ENCODE results near the gene CDON. TPM values are rescaled to one million over a fixed set of nuclear protein-coding genes. Genes with fewer than 3 reads are reported as not detected.

The CDON gene
- total RNA-seq, 3 donors from 2014 or later (not counting 1 experiment from before 2014, with no cell fraction given) = 0.25 to 0.38 TPM; not detected in 1

- ATAC-seq (no peak), DNase-seq (no peak)
- Mint-ChIP-seq H3K27me3 (ENCODE audit: low read depth in 2 of 2) (peaks cover 13 to 27% of the 10 kb centered on the region in 2 donors), H3K36me3 (no peaks in the 10 kb centered on the region), H3K4me3 (no peak overlapping the region), H3K27ac (no peak overlapping the region), H3K9me3 (no peaks in the 10 kb centered on the region), H3K4me1 (no peaks in the 10 kb centered on the region)
- H3K4me1 ChIP-seq (ENCODE audit: control insufficient read depth, insufficient read depth, low read length) = no peaks in the 10 kb centered on the region
- H3K4me3 ChIP-seq (ENCODE audit: low read length) = no peak overlapping the region
- no peaks in the 10 kb centered on the region for H3K36me3 ChIP-seq (ENCODE audit: control insufficient read depth, insufficient read depth, low read length)
- no peak for TF ChIP-seq CTCF (IDR thresholded peaks at IDR 0.05)
- no peaks in the 10 kb centered on the region for H3K27me3 ChIP-seq (ENCODE audit: control insufficient read depth, insufficient read depth, low read length)
- no peak overlapping the region for H3K27ac ChIP-seq (ENCODE audit: low read length)
- intact Hi-C loops (cut with micrococcal nuclease) = no loop called here
- WGBS (ENCODE audit: insufficient coverage) = 48% methylated on average over 2 of the region's 5 CpGs
- H3K9me3 ChIP-seq (ENCODE audit: control insufficient read depth, insufficient read depth, low read length) = no peaks in the 10 kb centered on the region
These were observed 9.6 kb upstream of the CDON start for GRCh38 chr11:126072141-126072741.

GRCh38 chr11:126063507-126063852 is 814 bp upstream of the CDON start:
- ATAC-seq (no peak), DNase-seq (no peak)
- H3K4me3 ChIP-seq (ENCODE audit: low read length) = peak overlapping the region; percentile 57
- H3K4me1 Mint-ChIP-seq = peaks cover 7% of the 10 kb centered on the region in 2 donors
- peaks cover 23 to 26% of the 10 kb centered on the region in 2 donors for H3K27me3 Mint-ChIP-seq (ENCODE audit: low read depth in 2 of 2)
- H3K36me3 ChIP-seq (ENCODE audit: control insufficient read depth, insufficient read depth, low read length) = no peaks in the 10 kb centered on the region
- H3K27ac Mint-ChIP-seq = peak overlapping the region in 1 of 2 donors; percentile 63
- H3K36me3 Mint-ChIP-seq = no peaks in the 10 kb centered on the region
- intact Hi-C loops (cut with micrococcal nuclease) = no loop called here
- no peaks in the 10 kb centered on the region for H3K9me3 ChIP-seq (ENCODE audit: control insufficient read depth, insufficient read depth, low read length)
- H3K9me3 Mint-ChIP-seq = no peaks in the 10 kb centered on the region
- WGBS (ENCODE audit: insufficient coverage) = 20% methylated on average over 9 of the region's 10 CpGs
- no peak for TF ChIP-seq CTCF (IDR thresholded peaks at IDR 0.05)
- H3K27ac ChIP-seq (ENCODE audit: low read length) = no peak overlapping the region
- H3K4me3 Mint-ChIP-seq = peak overlapping the region; percentile 77
- H3K4me1 ChIP-seq (ENCODE audit: control insufficient read depth, insufficient read depth, low read length) = peaks cover 15% of the 10 kb centered on the region
- peaks cover 6% of the 10 kb centered on the region for H3K27me3 ChIP-seq (ENCODE audit: control insufficient read depth, insufficient read depth, low read length)

GRCh38 chr11:126061707-126062678 is 673 bp downstream of the CDON start:
- Mint-ChIP-seq H3K36me3 (no peaks in the 10 kb centered on the region), H3K4me1 (peaks cover 7% of the 10 kb centered on the region in 2 donors), H3K4me3 (peak overlapping the region; percentile 89), H3K9me3 (no peaks in the 10 kb centered on the region), H3K27ac (peak overlapping the region; percentile 58 to 66), H3K27me3 (ENCODE audit: low read depth in 2 of 2) (peaks cover 29 to 30% of the 10 kb centered on the region in 2 donors)
- DNase-seq (peak in 1 of 2 donors; percentile 51), ATAC-seq (no peak)
- peaks cover 15% of the 10 kb centered on the region for H3K4me1 ChIP-seq (ENCODE audit: control insufficient read depth, insufficient read depth, low read length)
- WGBS (ENCODE audit: insufficient coverage) = 2% methylated on average over 55 of the region's 57 CpGs
- TF ChIP-seq CTCF (IDR thresholded peaks at IDR 0.05) = no peak
- H3K27ac ChIP-seq (ENCODE audit: low read length) = no peak overlapping the region
- H3K27me3 ChIP-seq (ENCODE audit: control insufficient read depth, insufficient read depth, low read length) = peaks cover 6% of the 10 kb centered on the region
- no peaks in the 10 kb centered on the region for H3K9me3 ChIP-seq (ENCODE audit: control insufficient read depth, insufficient read depth, low read length)
- H3K4me3 ChIP-seq (ENCODE audit: low read length) = peak overlapping the region; percentile 7
- intact Hi-C loops (cut with micrococcal nuclease) = no loop called here
- H3K36me3 ChIP-seq (ENCODE audit: control insufficient read depth, insufficient read depth, low read length) = no peaks in the 10 kb centered on the region

Measured in natural killer cell (primary cell).